ENCODE results near the gene POLR2M.

POLR2M gene

GRCh38 chr15:57732526-57733331 is 26.2 kb downstream of the POLR2M start:
- TF ChIP-seq JUND (IDR thresholded peaks at IDR 0.05; ENCODE audit: low read depth) = no peak
- DNase-seq (ENCODE audit: low read depth in 1 of 2, low spot score in 1 of 2) = peak; percentile 25 to 75
- in situ Hi-C loops (cut with HindIII; ENCODE audit: low pct_unique_long_range_greater_than_20kb, low sequenced_read_pairs) = no loop called here

GRCh38 chr15:57734860-57735259 is 28.3 kb downstream of the POLR2M start:
- in situ Hi-C loops (cut with HindIII; ENCODE audit: low pct_unique_long_range_greater_than_20kb, low sequenced_read_pairs) = no loop called here
- no peak for TF ChIP-seq JUND (IDR thresholded peaks at IDR 0.05; ENCODE audit: low read depth)
- DNase-seq (ENCODE audit: low read depth in 1 of 2, low spot score in 1 of 2) = no peak

- no peak for TF ChIP-seq JUND (IDR thresholded peaks at IDR 0.05; ENCODE audit: low read depth)
- no peak for DNase-seq (ENCODE audit: low read depth in 1 of 2, low spot score in 1 of 2)
- in situ Hi-C loops (cut with HindIII; ENCODE audit: low pct_unique_long_range_greater_than_20kb, low sequenced_read_pairs) = no loop called here
Measured at GRCh38 chr15:57735431-57735830, 28.9 kb downstream of the POLR2M start.

GRCh38 chr15:57735891-57736290 is 29.4 kb downstream of the POLR2M start:
- no peak for TF ChIP-seq JUND (IDR thresholded peaks at IDR 0.05; ENCODE audit: low read depth)

GRCh38 chr15:57736591-57736990 is 30.1 kb downstream of the POLR2M start:
- DNase-seq (ENCODE audit: low read depth in 1 of 2, low spot score in 1 of 2) = no peak
- TF ChIP-seq JUND (IDR thresholded peaks at IDR 0.05; ENCODE audit: low read depth) = no peak
- in situ Hi-C loops (cut with HindIII; ENCODE audit: low pct_unique_long_range_greater_than_20kb, low sequenced_read_pairs) = no loop called here

More at GRCh38 chr15:57735891-57736290, 29.4 kb downstream of the POLR2M start:
- DNase-seq (ENCODE audit: low read depth in 1 of 2, low spot score in 1 of 2) = no peak
- in situ Hi-C loops (cut with HindIII; ENCODE audit: low pct_unique_long_range_greater_than_20kb, low sequenced_read_pairs) = no loop called here

- no peak for DNase-seq (ENCODE audit: low read depth in 1 of 2, low spot score in 1 of 2)
- in situ Hi-C loops (cut with HindIII; ENCODE audit: low pct_unique_long_range_greater_than_20kb, low sequenced_read_pairs) = no loop called here
- TF ChIP-seq JUND (IDR thresholded peaks at IDR 0.05; ENCODE audit: low read depth) = no peak
Measured at GRCh38 chr15:57738734-57739237, 32.3 kb downstream of the POLR2M start.

GRCh38 chr15:57740048-57740447 is 33.5 kb downstream of the POLR2M start:
- in situ Hi-C loops (cut with HindIII; ENCODE audit: low pct_unique_long_range_greater_than_20kb, low sequenced_read_pairs) = no loop called here
- DNase-seq (ENCODE audit: low read depth in 1 of 2, low spot score in 1 of 2) = no peak
- no peak for TF ChIP-seq JUND (IDR thresholded peaks at IDR 0.05; ENCODE audit: low read depth)

GRCh38 chr15:57741089-57741488 is 34.6 kb downstream of the POLR2M start:
- no peak for DNase-seq (ENCODE audit: low read depth in 1 of 2, low spot score in 1 of 2)
- in situ Hi-C loops (cut with HindIII; ENCODE audit: low pct_unique_long_range_greater_than_20kb, low sequenced_read_pairs) = no loop called here
- no peak for TF ChIP-seq JUND (IDR thresholded peaks at IDR 0.05; ENCODE audit: low read depth)

- DNase-seq (ENCODE audit: low read depth in 1 of 2, low spot score in 1 of 2) = peak in 1 of 2 experiments; percentile 44
- TF ChIP-seq JUND (IDR thresholded peaks at IDR 0.05; ENCODE audit: low read depth) = no peak
- in situ Hi-C loops (cut with HindIII; ENCODE audit: low pct_unique_long_range_greater_than_20kb, low sequenced_read_pairs) = no loop called here
Measured at GRCh38 chr15:57743424-57743823, 36.9 kb downstream of the POLR2M start.

GRCh38 chr15:57746786-57747185 is 40.3 kb downstream of the POLR2M start:
- no peak for DNase-seq (ENCODE audit: low read depth in 1 of 2, low spot score in 1 of 2)
- no peak for TF ChIP-seq JUND (IDR thresholded peaks at IDR 0.05; ENCODE audit: low read depth)
- in situ Hi-C loops (cut with HindIII; ENCODE audit: low pct_unique_long_range_greater_than_20kb, low sequenced_read_pairs) = no loop called here

GRCh38 chr15:57747206-57747896 is 40.8 kb downstream of the POLR2M start:
- no peak for DNase-seq (ENCODE audit: low read depth in 1 of 2, low spot score in 1 of 2)
- in situ Hi-C loops (cut with HindIII; ENCODE audit: low pct_unique_long_range_greater_than_20kb, low sequenced_read_pairs) = no loop called here

GRCh38 chr15:57751177-57751800 is 44.8 kb downstream of the POLR2M start:
- in situ Hi-C loops (cut with HindIII; ENCODE audit: low pct_unique_long_range_greater_than_20kb, low sequenced_read_pairs) = no loop called here
- peak; percentile 45 to 60 for DNase-seq (ENCODE audit: low read depth in 1 of 2, low spot score in 1 of 2)
- TF ChIP-seq JUND (IDR thresholded peaks at IDR 0.05; ENCODE audit: low read depth) = no peak

More at GRCh38 chr15:57747206-57747896, 40.8 kb downstream of the POLR2M start:
- TF ChIP-seq JUND (IDR thresholded peaks at IDR 0.05; ENCODE audit: low read depth) = no peak

- in situ Hi-C loops (cut with HindIII; ENCODE audit: low pct_unique_long_range_greater_than_20kb, low sequenced_read_pairs) = no loop called here
- no peak for TF ChIP-seq JUND (IDR thresholded peaks at IDR 0.05; ENCODE audit: low read depth)
- DNase-seq (ENCODE audit: low read depth in 1 of 2, low spot score in 1 of 2) = no peak
Measured at GRCh38 chr15:57752436-57752835, 45.9 kb downstream of the POLR2M start.

Data from T47D (cell line).